Ectodermal cell (in vitro differentiated cells): ENCODE results near the gene ARFGAP1. TPM values are rescaled to one million over a fixed set of nuclear protein-coding genes. Genes with fewer than 3 reads are reported as not detected.

Experiments
- H3K27ac ChIP-seq: 2 replicates; pipeline ENCODE4 v1.7.0; 2013; ENCODE audit warnings: mild to moderate bottlenecking, low read depth, low read length; ENCODE audit not compliant: insufficient read depth, poor library complexity, severe bottlenecking
- H3K27me3 ChIP-seq: 2 replicates; pipeline ENCODE4 v1.7.0; 2013; ENCODE audit warnings: mild to moderate bottlenecking, low read length; ENCODE audit not compliant: insufficient read depth, control insufficient read depth, poor library complexity, severe bottlenecking
- H3K36me3 ChIP-seq: one replicate; pipeline ENCODE4 v1.7.0; 2013; ENCODE audit warnings: low read length; ENCODE audit not compliant: control insufficient read depth, insufficient read depth
- H3K4me1 ChIP-seq: one replicate; pipeline ENCODE4 v1.7.0; 2013; ENCODE audit warnings: low read length; ENCODE audit not compliant: control insufficient read depth, insufficient read depth
- H3K4me3 ChIP-seq: 2 replicates; pipeline ENCODE4 v1.7.0; 2013; ENCODE audit warnings: low read depth, low read length, control low read depth; ENCODE audit not compliant: insufficient read depth
- H3K9me3 ChIP-seq: 2 replicates; pipeline ENCODE4 v1.7.0; 2013; ENCODE audit warnings: mild to moderate bottlenecking, low read length, moderate library complexity; ENCODE audit not compliant: control insufficient read depth
- WGBS, 2 experiments: methylation state at CpG; one replicate each; pipeline ENCODE4 v1.1.7; 2013; ENCODE audit warnings: missing lambda C conversion rate in 2 of 2; 5-methylcytosine and 5-hydroxymethylcytosine counted together
- polyA plus RNA-seq, 4 experiments: library from polyadenylated mRNA; stranded (reverse); fragments of 50-300 nt; gene quantifications; one replicate each; pipeline ENCODE4 v1.2.3, GENCODE V29; 2013

Gene ARFGAP1
- polyA plus RNA-seq (2013, experiment 1 of 4): 106 TPM
- 99.8 TPM for polyA plus RNA-seq (2013, experiment 2 of 4)
- 76.2 TPM for polyA plus RNA-seq (2013, experiment 3 of 4)
- 99.6 TPM for polyA plus RNA-seq (2013, experiment 4 of 4)

DNA sequence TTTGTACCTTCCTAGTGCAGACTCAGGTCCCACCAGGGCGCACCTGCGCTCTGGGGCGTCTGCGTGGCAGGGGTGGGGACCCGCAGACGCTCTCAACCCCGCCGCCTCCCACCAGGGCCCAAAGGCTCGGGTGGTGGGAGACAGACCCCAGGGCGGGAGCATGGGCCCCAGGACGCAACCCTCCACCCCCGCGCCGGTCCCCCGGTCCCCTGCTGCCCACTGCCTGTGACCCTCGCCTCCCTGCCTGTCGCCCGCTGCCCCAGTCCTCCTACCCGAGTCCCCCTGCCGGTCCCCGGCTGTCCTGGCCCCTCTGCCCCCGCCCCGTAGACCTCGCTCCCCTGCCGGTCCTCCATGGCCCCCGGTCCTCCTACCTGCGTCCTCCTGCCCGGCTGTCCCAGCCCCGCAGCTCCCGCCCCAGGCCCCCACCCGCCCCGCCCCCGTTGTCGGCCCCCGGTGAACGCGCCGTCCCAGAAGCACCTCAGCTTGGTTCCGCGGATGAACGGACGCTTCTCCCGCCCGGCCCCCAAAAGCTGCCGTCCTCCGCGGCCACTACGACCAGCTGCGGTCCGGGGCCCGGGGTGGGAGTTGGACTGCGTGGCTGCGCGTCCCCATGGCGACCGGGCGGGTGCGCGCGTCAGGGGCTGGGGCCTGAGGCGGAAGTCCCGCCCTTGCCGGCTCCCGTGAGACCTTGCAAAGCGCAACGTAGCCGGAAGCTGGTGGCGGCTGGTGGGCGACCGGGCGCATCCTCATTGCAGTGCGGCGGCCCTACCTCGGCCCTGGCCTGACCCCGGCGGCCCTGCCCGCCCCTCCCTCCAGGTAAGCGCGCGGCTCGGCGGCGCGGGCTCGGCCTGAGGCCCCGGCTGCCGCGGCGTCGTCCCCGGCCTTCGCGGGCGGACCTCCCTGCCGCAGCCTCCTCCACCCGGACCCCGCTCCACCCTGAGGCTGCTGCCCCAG, at the start of gene ARFGAP1:
Gene ARFGAP1 (plus strand): TSS at position 709 of the 954 bp plus-strand sequence. CDS start 2,768 bp downstream, outside the sequence.
- H3K9me3 ChIP-seq: no peaks in the 10 kb centered on the region
- peak within 1 kb of the TSS; percentile 64 for H3K4me3 ChIP-seq
- peaks cover 4% of the 10 kb centered on the region for H3K36me3 ChIP-seq
- no peak within 1 kb of the TSS for H3K27ac ChIP-seq
- H3K4me1 ChIP-seq: peaks cover 7% of the 10 kb centered on the region
- H3K27me3 ChIP-seq: no peaks in the 10 kb centered on the region
- WGBS, 2 experiments: 1 to 2% methylated on average over 97 of the region's 97 CpGs

DNA sequence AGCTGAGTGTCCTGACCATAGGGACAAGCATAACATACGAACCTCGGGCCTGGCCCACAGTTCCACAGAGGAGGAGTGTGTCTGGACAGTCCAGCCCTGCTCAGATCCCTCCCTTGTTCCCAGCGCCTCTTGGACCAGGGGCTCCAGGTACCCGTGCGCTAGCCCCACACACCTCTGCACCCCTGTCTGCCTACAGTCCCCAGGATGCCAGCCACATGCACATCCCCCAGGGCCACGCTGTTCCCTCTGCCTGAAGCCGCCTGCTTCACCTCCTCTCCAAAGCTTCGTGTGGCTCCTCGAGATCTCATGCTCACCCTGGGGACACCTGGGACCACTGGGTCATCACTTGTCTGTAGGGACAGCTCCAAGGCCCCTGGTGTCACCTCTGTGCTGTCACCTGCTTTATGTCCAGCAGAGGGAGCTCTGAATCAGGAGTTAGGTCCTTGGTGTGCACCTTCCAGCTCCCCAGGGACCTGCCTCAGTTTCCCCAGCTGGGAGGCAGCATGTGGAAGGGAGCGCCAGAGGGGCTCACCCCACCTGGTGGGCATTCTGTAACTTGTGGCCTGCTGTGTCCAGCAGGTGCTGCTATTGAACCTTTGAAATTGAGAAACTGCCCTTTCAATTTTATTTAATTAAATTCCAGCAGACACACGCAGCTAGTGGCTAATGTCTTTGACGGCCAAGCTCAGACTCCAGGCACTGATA, 49.3 kb upstream of the ARFGAP1 start:
- WGBS, 2 experiments: 60 to 61% methylated on average over 12 of the region's 12 CpGs
- H3K9me3 ChIP-seq: no peaks in the 10 kb centered on the region
- H3K36me3 ChIP-seq: no peaks in the 10 kb centered on the region
- no peak overlapping the region for H3K4me3 ChIP-seq
- H3K4me1 ChIP-seq: peaks cover 8% of the 10 kb centered on the region
- peaks cover 11% of the 10 kb centered on the region for H3K27me3 ChIP-seq
- H3K27ac ChIP-seq: no peak overlapping the region

DNA sequence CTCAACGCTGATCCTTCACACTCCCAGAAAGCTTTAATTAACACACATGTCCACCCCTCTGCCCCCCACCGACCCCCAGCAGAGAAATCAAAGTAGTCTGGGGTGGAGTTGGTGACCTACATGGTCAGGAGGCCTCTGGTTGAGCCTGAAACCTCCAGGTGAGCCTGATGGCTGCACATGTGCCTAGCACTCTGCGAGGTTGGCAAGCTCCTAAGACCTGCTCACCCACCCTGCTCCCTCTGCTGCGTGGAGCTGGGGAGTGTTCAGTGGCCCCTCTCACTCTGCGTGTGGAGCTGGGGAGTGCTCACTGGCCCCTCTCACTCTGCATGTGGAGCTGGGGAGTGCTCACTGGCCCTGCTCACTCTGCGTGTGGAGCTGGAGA, 48.8 kb upstream of the ARFGAP1 start:
- 77 to 78% methylated on average over 6 of the region's 6 CpGs for WGBS, 2 experiments
- peaks cover 8% of the 10 kb centered on the region for H3K4me1 ChIP-seq
- H3K9me3 ChIP-seq: no peaks in the 10 kb centered on the region
- H3K36me3 ChIP-seq: no peaks in the 10 kb centered on the region
- no peak overlapping the region for H3K27ac ChIP-seq
- H3K27me3 ChIP-seq: peaks cover 11% of the 10 kb centered on the region
- no peak overlapping the region for H3K4me3 ChIP-seq

DNA sequence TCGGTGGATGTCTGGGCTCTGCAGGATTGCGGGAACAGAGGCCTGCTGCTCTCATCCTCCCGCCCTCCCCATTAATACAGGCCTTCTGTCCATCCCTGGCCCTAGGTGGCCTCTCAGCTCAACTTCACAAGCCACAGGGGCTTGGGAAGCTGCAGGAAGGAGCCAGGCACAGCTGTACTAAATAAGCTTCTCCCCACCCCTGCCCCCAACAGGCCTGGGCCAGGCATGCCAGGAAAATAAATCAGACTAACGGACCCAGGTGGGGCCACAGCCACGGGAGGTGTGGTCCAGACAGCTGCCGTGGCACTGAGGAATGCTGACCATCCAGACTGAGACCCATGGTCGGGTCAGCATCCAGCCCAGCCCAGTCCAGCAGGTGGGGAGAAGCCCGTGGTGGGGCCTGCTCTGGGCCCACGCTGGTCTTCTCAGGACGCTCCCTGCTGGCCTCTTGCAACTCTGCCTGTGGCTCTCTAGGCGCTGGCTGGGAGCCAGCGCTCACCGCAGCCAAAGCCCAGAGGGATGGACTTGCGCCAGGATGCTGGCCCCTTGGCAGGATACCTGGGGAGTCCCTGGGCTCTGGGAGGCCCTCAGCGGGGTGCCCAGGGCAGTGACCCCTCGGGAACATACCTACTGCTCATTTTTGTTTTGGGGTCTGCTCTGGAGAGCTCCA, 48.1 kb upstream of the ARFGAP1 start:
- Histone ChIP-seq H3K9me3 (no peaks in the 10 kb centered on the region), H3K27ac (no peak overlapping the region), H3K36me3 (no peaks in the 10 kb centered on the region), H3K4me3 (no peak overlapping the region), H3K4me1 (peaks cover 12% of the 10 kb centered on the region), H3K27me3 (peaks cover 11% of the 10 kb centered on the region)
- WGBS, 2 experiments: 55 to 57% methylated on average over 16 of the region's 16 CpGs

DNA sequence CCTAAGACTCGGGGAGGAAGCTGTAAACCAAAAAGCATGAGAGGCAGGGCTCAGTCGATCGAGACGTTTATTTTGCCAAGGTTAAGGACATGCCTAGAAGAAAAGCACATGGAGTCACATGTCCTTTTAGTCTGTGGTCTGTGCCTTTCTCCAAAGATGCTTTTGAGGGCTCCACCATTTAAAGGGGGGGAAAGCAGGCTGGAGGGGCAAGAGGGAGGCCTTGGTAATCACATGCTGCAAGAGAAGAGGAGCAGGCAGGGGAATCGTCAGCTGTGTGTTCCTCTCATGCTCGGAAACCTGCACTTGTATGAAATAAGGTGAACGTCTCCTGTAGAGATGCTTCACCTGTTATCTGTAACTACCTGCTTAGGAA, 47.5 kb upstream of the ARFGAP1 start:
- Histone ChIP-seq H3K36me3 (no peaks in the 10 kb centered on the region), H3K4me3 (no peak overlapping the region), H3K27me3 (peaks cover 11% of the 10 kb centered on the region), H3K27ac (no peak overlapping the region), H3K9me3 (no peaks in the 10 kb centered on the region), H3K4me1 (peaks cover 15% of the 10 kb centered on the region)
- 89 to 90% methylated on average over 7 of the region's 7 CpGs for WGBS, 2 experiments

DNA sequence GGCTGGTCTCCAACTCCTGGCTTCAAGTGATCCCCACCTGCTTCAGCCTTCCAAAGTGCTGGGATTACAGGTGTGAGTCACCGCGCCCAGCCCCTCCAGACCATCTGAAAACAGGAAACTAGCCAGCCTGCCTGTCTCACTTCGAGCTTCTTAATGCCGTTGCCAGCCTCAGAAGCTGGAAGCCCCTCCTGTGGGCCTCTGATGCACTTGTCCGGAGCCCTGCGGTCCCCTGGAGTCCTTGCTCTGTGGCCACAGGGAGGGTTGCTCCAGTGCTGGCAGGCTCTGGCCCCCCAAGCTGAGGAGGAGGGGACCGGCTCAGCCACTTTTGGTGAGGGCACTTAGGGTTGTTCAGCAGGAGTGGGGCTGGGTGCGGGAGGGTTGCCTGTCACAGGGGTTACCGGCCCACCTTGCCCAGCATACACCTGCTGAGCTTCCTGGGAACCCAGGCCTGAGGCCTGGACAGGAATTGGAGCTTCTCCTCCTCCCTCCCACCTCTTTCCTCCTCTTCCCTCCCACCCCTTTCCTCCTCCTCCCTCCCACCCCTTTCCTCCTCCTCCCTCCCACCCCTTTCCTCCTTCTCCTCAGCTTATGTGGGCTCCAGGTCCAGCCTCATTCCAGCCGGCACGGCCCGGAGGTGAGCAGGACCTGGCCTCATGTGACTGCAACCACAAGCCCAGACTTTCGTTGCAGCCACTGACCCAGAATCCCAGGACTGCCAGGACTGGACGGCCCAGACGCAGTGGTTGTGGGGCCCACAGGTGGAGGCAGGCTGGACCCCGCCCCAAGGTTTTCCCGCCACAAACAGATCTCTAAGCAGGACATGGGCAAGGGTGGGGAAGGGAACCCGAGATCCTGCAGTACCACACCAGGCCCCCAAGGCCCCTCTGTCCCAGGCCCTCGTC, 46.3 kb upstream of the ARFGAP1 start:
- Histone ChIP-seq H3K36me3 (no peaks in the 10 kb centered on the region), H3K27me3 (peaks cover 4% of the 10 kb centered on the region), H3K4me3 (no peak overlapping the region), H3K27ac (no peak overlapping the region), H3K4me1 (peaks cover 15% of the 10 kb centered on the region), H3K9me3 (no peaks in the 10 kb centered on the region)
- 86 to 87% methylated on average over 19 of the region's 19 CpGs for WGBS, 2 experiments

DNA sequence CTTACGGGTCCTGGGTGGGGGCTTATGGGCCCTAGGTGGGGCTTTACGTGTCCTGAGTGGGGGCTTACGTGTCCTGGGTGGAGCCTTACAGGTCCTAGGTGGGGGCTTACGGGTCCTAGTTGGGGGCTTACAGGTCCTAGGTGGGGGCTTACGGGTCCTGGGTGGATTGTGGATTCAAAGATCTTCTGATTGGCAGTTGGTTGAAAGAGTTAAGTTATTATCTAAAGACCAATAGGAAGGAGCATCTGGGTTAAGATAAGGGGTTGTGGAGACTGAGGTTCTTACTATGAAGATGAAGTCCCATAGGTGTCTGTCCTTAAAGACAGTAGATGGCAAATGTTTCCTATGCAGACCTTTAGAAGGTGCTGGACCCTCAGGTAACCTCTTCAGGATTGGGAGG, 45.4 kb upstream of the ARFGAP1 start:
- H3K27me3 ChIP-seq: no peaks in the 10 kb centered on the region
- 96 to 97% methylated on average over 5 of the region's 5 CpGs for WGBS, 2 experiments
- no peak overlapping the region for H3K4me3 ChIP-seq
- no peaks in the 10 kb centered on the region for H3K36me3 ChIP-seq
- no peak overlapping the region for H3K27ac ChIP-seq
- no peaks in the 10 kb centered on the region for H3K9me3 ChIP-seq
- H3K4me1 ChIP-seq: peaks cover 15% of the 10 kb centered on the region

DNA sequence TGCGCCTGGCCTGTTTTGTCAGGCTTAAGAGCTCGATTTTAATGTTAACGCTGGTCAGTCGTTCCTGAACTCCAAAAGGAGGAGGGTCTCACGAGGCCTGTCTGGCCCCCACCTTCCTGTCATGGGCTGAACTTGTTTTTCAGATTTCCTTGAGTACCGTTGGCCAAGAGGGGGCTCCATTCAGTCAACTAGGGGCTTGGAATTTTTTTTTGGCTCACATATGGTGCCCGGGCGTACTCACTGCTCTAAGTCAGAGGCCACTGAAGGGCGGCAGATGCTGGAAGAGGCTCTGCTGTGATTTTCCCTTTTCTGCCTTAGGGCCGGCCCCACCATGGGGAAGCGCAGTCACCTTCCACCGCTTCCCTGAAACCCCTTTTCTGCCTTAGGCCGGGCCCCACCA, 43.8 kb upstream of the ARFGAP1 start:
- Histone ChIP-seq H3K9me3 (no peaks in the 10 kb centered on the region), H3K27me3 (no peaks in the 10 kb centered on the region), H3K4me1 (peaks cover 15% of the 10 kb centered on the region), H3K27ac (no peak overlapping the region), H3K4me3 (no peak overlapping the region), H3K36me3 (no peaks in the 10 kb centered on the region)
- WGBS, 2 experiments: 56 to 58% methylated on average over 13 of the region's 13 CpGs

DNA sequence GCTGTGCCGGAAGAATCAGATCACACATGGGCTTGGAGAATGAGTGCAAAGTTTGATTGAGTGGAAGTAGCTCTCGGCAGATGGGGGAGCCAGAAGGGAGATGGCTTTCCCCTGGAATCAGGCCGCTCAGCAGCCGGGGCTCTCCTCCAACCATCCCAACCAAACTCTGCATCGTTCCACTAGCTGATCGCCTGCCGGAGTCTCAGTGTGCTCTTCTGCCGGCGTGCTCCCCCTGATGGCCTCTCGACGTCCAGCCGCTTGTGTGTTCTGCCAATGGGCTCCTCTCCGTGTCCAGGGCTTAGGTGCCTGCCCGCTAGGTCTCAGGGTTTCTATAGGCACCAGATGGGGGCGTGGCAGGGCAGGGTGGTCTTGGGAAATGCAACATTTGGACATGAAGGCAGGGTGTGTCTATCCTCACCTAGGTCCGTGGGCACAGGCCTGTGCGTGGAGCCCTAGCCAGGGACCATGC, 41.8 kb upstream of the ARFGAP1 start:
- H3K4me3 ChIP-seq: no peak overlapping the region
- no peak overlapping the region for H3K27ac ChIP-seq
- H3K9me3 ChIP-seq: no peaks in the 10 kb centered on the region
- H3K4me1 ChIP-seq: peaks cover 16% of the 10 kb centered on the region
- no peaks in the 10 kb centered on the region for H3K27me3 ChIP-seq
- WGBS, 2 experiments: 14 to 15% methylated on average over 17 of the region's 17 CpGs
- no peaks in the 10 kb centered on the region for H3K36me3 ChIP-seq
